Psoas muscle (tissue), 8 donors: ENCODE data around the gene DOCK6. TPM values are rescaled to one million over a fixed set of nuclear protein-coding genes. Genes with fewer than 3 reads are reported as not detected.
A peak's percentile ranks its signal among the peaks of the same experiment; 100 is the strongest.

ENCODE experiments used
- ATAC-seq, 4 donors: fragments of 200-7000 bp; cut with Tn5 transposase; one replicate each; pipeline ENCODE4 v1.9.1; 2020; ENCODE audit warnings: moderate library complexity in 3 of 4, mild to moderate bottlenecking in 2 of 4
- DNase-seq, 2 donors: peaks; one replicate each; pipeline ENCODE4 v3.0.0-alpha.2; 2020
- H3K27ac ChIP-seq: fragments of 200-600 bp; one replicate; pipeline ENCODE4 v1.8.0; 2022
- H3K27me3 ChIP-seq, 3 donors: fragments of 200-600 bp in 1 of 3; one replicate each; pipeline versions ENCODE4 v1.6.1 to v1.8.0; 2013 to 2022; ENCODE audit warnings: low read length in 2 of 3, mild to moderate bottlenecking in 2 of 3, moderate library complexity in 1 of 3; ENCODE audit not compliant: insufficient read depth in 3 of 3
- H3K36me3 ChIP-seq, 2 donors: fragments of 200-600 bp in 1 of 2; one replicate each; pipeline versions ENCODE4 v1.6.1 to v1.8.0; 2013 to 2022; ENCODE audit warnings: low read depth in 1 of 2, mild to moderate bottlenecking in 1 of 2, moderate library complexity in 1 of 2; ENCODE audit not compliant: insufficient read depth in 1 of 2
- H3K4me1 ChIP-seq: fragments of 200-600 bp; one replicate; pipeline ENCODE4 v1.8.0; 2022
- H3K4me3 ChIP-seq: fragments of 200-600 bp; one replicate; pipeline ENCODE4 v1.8.0; 2022; ENCODE audit warnings: mild to moderate bottlenecking
- H3K9me3 ChIP-seq: fragments of 200-600 bp; one replicate; pipeline ENCODE4 v1.8.0; 2022
- WGBS, 3 donors: extraction: QIAGEN DNeasy Blood & Tissue Kit; methylation state at CpG; one replicate each; pipeline versions ENCODE4 v1.1.6 to v1.1.7; 2013; 5-methylcytosine and 5-hydroxymethylcytosine counted together
- intact Hi-C, 2 donors: fragments of 100-400 bp; cut with DNase I; formaldehyde crosslinking; loops; one replicate each; pipeline versions ENCODE4 v1.11.0 to v1.14.2; 2022
- polyA plus RNA-seq, 3 donors: library from polyadenylated mRNA; stranded (reverse); fragments of 200-250 nt; gene quantifications; one replicate each; pipeline ENCODE4 v1.2.3, GENCODE V29; 2013
- total RNA-seq, 4 donors: library from RNA; stranded (reverse); fragmentation: NEBNext Ultra II Directional in 2 of 4; extraction: Animal tissue kit (Norgen Biotek cat#: 25700) in 2 of 4; gene quantifications; one replicate each; pipeline versions ENCODE4 v1.2.1 to v1.2.4, GENCODE V29; 2021 to 2023
- TF ChIP-seq, protein P1 (sequence below): fragments of 200-600 bp; IDR thresholded peaks from one replicate; pipeline ENCODE4 v1.8.0; 2022; ENCODE audit warnings: antibody characterized with exemption
- donor health status: healthy with polysubstance abuse.
- donor health status: DM: no; HTN: no; CAD: no; lungs with moderate emphysema.
- donor health status: Bipolar disorder and iron deficiency.
- donor health status: healthy.
- donor health status: DM: yes; HTN: yes; CAD: no.
- donor health status: DM: no; HTN: no; CAD: no.
- donor health status: DM: no; HTN: no; CAD: no.
- donor health status: DM: yes; HTN: yes; CAD: no.

Gene DOCK6
- total and polyA plus RNA-seq, 7 donors, result 8.7 to 27.1 (median 15.3) TPM

DNA sequence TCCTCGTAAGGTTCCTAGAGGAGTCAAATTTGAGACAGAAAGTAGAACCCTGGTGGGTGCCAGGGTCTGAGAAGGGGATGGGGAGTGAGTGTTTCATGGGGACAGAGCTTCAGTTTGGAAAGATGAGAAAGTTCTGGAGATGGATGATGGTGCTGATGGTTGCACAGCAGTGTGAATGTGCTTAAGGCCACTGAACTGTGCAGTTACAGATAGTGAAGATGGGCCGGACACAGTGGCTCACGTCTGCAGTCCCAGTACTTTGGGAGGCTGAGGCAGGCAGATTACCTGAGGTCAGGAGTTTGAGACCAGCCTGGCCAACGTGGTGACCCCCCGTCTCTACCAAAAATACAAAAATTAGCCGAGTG, 107.7 kb downstream of the DOCK6 start:
- no peak overlapping the region for H3K4me3 ChIP-seq
- intact Hi-C loops, result no loop called here
- H3K9me3 ChIP-seq, result no peaks in the 10 kb centered on the region
- ATAC-seq (no peak), DNase-seq (no peak)
- WGBS, 3 donors, result 38 to 51% (median 42%) methylated on average over 6 of the region's 6 CpGs
- H3K27me3 ChIP-seq, result no peaks in the 10 kb centered on the region
- peak overlapping the region; percentile 41 for H3K27ac ChIP-seq
- TF ChIP-seq, protein P1, sequence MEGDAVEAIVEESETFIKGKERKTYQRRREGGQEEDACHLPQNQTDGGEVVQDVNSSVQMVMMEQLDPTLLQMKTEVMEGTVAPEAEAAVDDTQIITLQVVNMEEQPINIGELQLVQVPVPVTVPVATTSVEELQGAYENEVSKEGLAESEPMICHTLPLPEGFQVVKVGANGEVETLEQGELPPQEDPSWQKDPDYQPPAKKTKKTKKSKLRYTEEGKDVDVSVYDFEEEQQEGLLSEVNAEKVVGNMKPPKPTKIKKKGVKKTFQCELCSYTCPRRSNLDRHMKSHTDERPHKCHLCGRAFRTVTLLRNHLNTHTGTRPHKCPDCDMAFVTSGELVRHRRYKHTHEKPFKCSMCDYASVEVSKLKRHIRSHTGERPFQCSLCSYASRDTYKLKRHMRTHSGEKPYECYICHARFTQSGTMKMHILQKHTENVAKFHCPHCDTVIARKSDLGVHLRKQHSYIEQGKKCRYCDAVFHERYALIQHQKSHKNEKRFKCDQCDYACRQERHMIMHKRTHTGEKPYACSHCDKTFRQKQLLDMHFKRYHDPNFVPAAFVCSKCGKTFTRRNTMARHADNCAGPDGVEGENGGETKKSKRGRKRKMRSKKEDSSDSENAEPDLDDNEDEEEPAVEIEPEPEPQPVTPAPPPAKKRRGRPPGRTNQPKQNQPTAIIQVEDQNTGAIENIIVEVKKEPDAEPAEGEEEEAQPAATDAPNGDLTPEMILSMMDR, result no peak
- H3K36me3 ChIP-seq, result no peaks in the 10 kb centered on the region
- H3K4me1 ChIP-seq, result peaks cover 30% of the 10 kb centered on the region

DNA sequence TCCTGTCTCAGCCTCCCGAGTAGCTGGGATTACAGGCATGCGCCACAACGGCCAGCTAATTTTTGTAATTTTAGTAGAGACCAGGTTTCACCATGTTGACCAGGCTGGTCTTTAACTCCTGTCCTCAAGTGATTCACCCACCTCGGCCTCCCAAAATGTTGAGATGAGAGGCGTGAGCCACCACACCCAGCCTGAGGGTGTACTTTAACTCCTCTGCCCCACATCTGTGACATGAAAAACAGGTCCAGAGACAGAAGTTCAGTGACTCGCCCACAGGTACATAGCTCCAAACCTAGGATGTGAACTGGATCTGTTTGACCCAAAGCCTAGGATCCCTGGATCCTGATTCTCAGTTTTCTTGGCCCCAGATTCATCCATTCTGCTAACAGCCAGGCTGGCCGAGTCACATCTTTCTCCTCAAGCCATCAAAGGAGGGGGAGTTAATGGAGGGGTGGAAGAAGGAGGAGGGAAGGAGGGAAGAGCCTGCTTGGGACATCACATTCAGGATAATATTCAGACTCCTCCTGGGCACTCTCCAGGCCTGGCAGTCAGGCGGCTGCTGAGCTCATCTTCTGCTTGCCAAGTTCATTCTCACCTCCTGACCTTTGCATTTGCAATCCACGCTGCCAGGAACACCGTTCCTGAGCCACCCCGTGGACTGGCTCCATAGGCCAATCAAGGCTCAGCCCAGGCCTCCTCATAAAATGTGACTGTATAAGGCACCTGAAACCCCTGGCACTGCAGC, 109.8 kb downstream of the DOCK6 start:
- 43 to 56% (median 51%) methylated on average over 11 of the region's 11 CpGs for WGBS, 3 donors
- intact Hi-C loops, result no loop called here
- ATAC-seq (peak; percentile 53 to 81 (median 76)), DNase-seq (peak; percentile 82 to 90)
- Histone ChIP-seq H3K4me3 (no peak overlapping the region), H3K36me3 (no peaks in the 10 kb centered on the region), H3K27me3 (no peaks in the 10 kb centered on the region), H3K9me3 (no peaks in the 10 kb centered on the region), H3K4me1 (peaks cover 23% of the 10 kb centered on the region), H3K27ac (peak overlapping the region; percentile 72)
- TF ChIP-seq, protein P1, result no peak

DNA sequence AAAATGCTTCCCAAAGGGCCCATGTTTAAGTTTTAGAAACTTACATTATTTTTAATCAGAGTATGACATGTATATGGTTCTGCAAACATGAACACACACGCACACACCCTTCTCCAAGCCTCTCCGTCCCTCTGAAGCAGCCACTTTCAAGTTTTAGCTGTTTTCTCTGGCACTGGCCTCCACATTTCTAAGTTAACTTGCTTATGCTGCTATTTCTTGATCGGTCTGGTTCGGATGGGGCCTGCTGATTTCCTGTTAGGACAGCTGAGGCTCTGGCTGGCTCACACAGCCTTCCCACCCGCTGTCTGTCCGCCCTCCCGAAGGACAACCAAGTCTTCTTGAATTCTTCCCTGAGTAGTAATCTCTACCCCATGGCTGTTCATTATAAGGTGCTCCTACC, 111.1 kb downstream of the DOCK6 start:
- no peak for ATAC-seq
- 52 to 71% (median 58%) methylated on average over 7 of the region's 7 CpGs for WGBS, 3 donors
- intact Hi-C loops, result no loop called here
- no peaks in the 10 kb centered on the region for H3K9me3 ChIP-seq
- TF ChIP-seq, protein P1, result no peak
- H3K4me1 ChIP-seq, result peaks cover 20% of the 10 kb centered on the region
- H3K27ac ChIP-seq, result peak overlapping the region; percentile 72
- H3K27me3 ChIP-seq, result no peaks in the 10 kb centered on the region
- H3K36me3 ChIP-seq, result no peaks in the 10 kb centered on the region
- no peak for DNase-seq
- no peak overlapping the region for H3K4me3 ChIP-seq

Other genes starting within 250 kb of the DOCK6 start
- gene LDLR, start 173.1 kb downstream of the DOCK6 start, total RNA-seq, result 10 to 100 TPM in 1 of 4 donors, 1 to 10 TPM in 3; 3.2 to 10.1 (median 6.0) TPM
- gene LDLR, start 173.1 kb downstream of the DOCK6 start, polyA plus RNA-seq, result 1 to 10 TPM; 1.7 to 5.4 (median 2.2) TPM
- 1 to 10 TPM in 2 of 4 donors, under 1 TPM in 2; 0.51 to 1.7 (median 0.98) TPM for gene SPC24, start 106.7 kb downstream of the DOCK6 start, total RNA-seq
- gene SPC24, start 106.7 kb downstream of the DOCK6 start, polyA plus RNA-seq, result under 1 TPM; 0.14 to 0.55 (median 0.44) TPM
- 100 to 1,000 TPM in 1 of 4 donors, 10 to 100 TPM in 3; 44.0 to 103 (median 68.0) TPM for gene KANK2, start 65.0 kb downstream of the DOCK6 start, total RNA-seq
- 10 to 100 TPM; 23.7 to 29.9 (median 25.8) TPM for gene KANK2, start 65.0 kb downstream of the DOCK6 start, polyA plus RNA-seq
- gene ANGPTL8, start 22.9 kb downstream of the DOCK6 start, total RNA-seq, result under 1 TPM in 2 of 4 donors, not detected in 2; 0.48 to 0.49 TPM
- 10 to 100 TPM in 1 of 3 donors, under 1 TPM in 2; 0.08 to 14.6 (median 0.15) TPM for gene ANGPTL8, start 22.9 kb downstream of the DOCK6 start, polyA plus RNA-seq
- not detected for gene TSPAN16, start 33.6 kb upstream of the DOCK6 start, total RNA-seq
- not detected for gene TSPAN16, start 33.6 kb upstream of the DOCK6 start, polyA plus RNA-seq
- 1 to 10 TPM; 4.0 to 5.6 (median 4.3) TPM for gene RAB3D, start 77.1 kb upstream of the DOCK6 start, total RNA-seq
- 1 to 10 TPM; 1.1 to 1.6 (median 1.4) TPM for gene RAB3D, start 77.1 kb upstream of the DOCK6 start, polyA plus RNA-seq
- 10 to 100 TPM; 65.9 to 81.6 (median 70.5) TPM for gene TMEM205, start 83.7 kb upstream of the DOCK6 start, total RNA-seq
- gene TMEM205, start 83.7 kb upstream of the DOCK6 start, polyA plus RNA-seq, result 10 to 100 TPM; 63.0 to 95.1 (median 90.4) TPM
- 1 to 10 TPM; 2.4 to 9.2 (median 4.9) TPM for gene CCDC159, start 84.0 kb upstream of the DOCK6 start, total RNA-seq
- gene CCDC159, start 84.0 kb upstream of the DOCK6 start, polyA plus RNA-seq, result 1 to 10 TPM; 2.7 to 5.9 (median 5.3) TPM
- 10 to 100 TPM; 14.1 to 33.6 (median 21.5) TPM for gene PLPPR2, start 92.9 kb upstream of the DOCK6 start, total RNA-seq
- 10 to 100 TPM in 2 of 3 donors, 1 to 10 TPM in 1; 4.3 to 30.9 (median 20.8) TPM for gene PLPPR2, start 92.9 kb upstream of the DOCK6 start, polyA plus RNA-seq
- 1 to 10 TPM; 1.1 to 1.7 (median 1.4) TPM for gene SWSAP1, start 112.1 kb upstream of the DOCK6 start, total RNA-seq
- gene SWSAP1, start 112.1 kb upstream of the DOCK6 start, polyA plus RNA-seq, result 1 to 10 TPM; 2.1 to 3.9 (median 2.3) TPM
- gene EPOR, start 121.8 kb upstream of the DOCK6 start, total RNA-seq, result 1 to 10 TPM; 1.0 to 2.1 (median 1.7) TPM
- 1 to 10 TPM; 1.7 to 2.1 (median 2.1) TPM for gene EPOR, start 121.8 kb upstream of the DOCK6 start, polyA plus RNA-seq
- 1 to 10 TPM; 1.6 to 6.4 (median 3.0) TPM for gene RGL3, start 156.8 kb upstream of the DOCK6 start, total RNA-seq
- 1 to 10 TPM; 1.2 to 2.4 (median 2.2) TPM for gene RGL3, start 156.8 kb upstream of the DOCK6 start, polyA plus RNA-seq
- under 1 TPM in 2 of 4 donors, not detected in 2; 0.13 to 0.17 TPM for gene ODAD3, start 172.6 kb upstream of the DOCK6 start, total RNA-seq
- under 1 TPM; 0.09 to 0.87 (median 0.20) TPM for gene ODAD3, start 172.6 kb upstream of the DOCK6 start, polyA plus RNA-seq
- 10 to 100 TPM; 60.9 to 98.4 (median 74.6) TPM for gene PRKCSH, start 173.1 kb upstream of the DOCK6 start, total RNA-seq
- 10 to 100 TPM; 48.5 to 59.7 (median 59.7) TPM for gene PRKCSH, start 173.1 kb upstream of the DOCK6 start, polyA plus RNA-seq
- not detected for gene ELAVL3, start 218.5 kb upstream of the DOCK6 start, total RNA-seq
- gene ELAVL3, start 218.5 kb upstream of the DOCK6 start, polyA plus RNA-seq, result under 1 TPM in 1 of 3 donors, not detected in 2; 0.03 TPM
- 10 to 100 TPM in 1 of 4 donors, 1 to 10 TPM in 3; 5.7 to 11.5 (median 7.3) TPM for gene ZNF653, start 243.3 kb upstream of the DOCK6 start, total RNA-seq
- gene ZNF653, start 243.3 kb upstream of the DOCK6 start, polyA plus RNA-seq, result 1 to 10 TPM; 4.0 to 6.5 (median 5.3) TPM